H9 (cell line): ENCODE results near the gene PCDHGA9. TPM values are rescaled to one million over a fixed set of nuclear protein-coding genes. Genes with fewer than 3 reads are reported as not detected.

Experiments used
- DNase-seq: peaks from one replicate; pipeline ENCODE4 v3.0.0-alpha.2; 2017
- H2AFZ ChIP-seq: one replicate; pipeline ENCODE4 v1.6.1; 2013; ENCODE audit warnings: mild to moderate bottlenecking, low read length, control low read depth, moderate library complexity
- H2AK5ac ChIP-seq: 2 replicates; pipeline ENCODE4 v1.6.1; 2013; ENCODE audit warnings: low read length, control low read depth, mixed read lengths; ENCODE audit not compliant: insufficient read length
- H2BK120ac ChIP-seq: one replicate; pipeline ENCODE4 v1.6.1; 2013; ENCODE audit warnings: low read depth, mild to moderate bottlenecking, low read length, control low read depth, inconsistent platforms; ENCODE audit not compliant: poor library complexity, severe bottlenecking
- H2BK12ac ChIP-seq: 2 replicates; pipeline ENCODE4 v1.6.1; 2013; ENCODE audit warnings: low read length, control low read depth, mixed read lengths, low read depth; ENCODE audit not compliant: insufficient read length
- H2BK15ac ChIP-seq: 2 replicates; pipeline ENCODE4 v1.6.1; 2013; ENCODE audit warnings: low read depth, low read length, control low read depth
- H2BK20ac ChIP-seq: one replicate; pipeline ENCODE4 v1.6.1; 2013; ENCODE audit warnings: low read depth, mild to moderate bottlenecking, low read length, control low read depth, inconsistent platforms; ENCODE audit not compliant: poor library complexity, severe bottlenecking
- H2BK5ac ChIP-seq: 2 replicates; pipeline ENCODE4 v1.6.1; 2013; ENCODE audit warnings: low read length, control low read depth, mixed read lengths; ENCODE audit not compliant: insufficient read length
- H3K14ac ChIP-seq: 2 replicates; pipeline ENCODE4 v1.6.1; 2013; ENCODE audit warnings: low read length, control low read depth; ENCODE audit not compliant: insufficient read depth
- H3K18ac ChIP-seq: 2 replicates; pipeline ENCODE4 v1.6.1; 2013; ENCODE audit warnings: low read depth, mild to moderate bottlenecking, mixed read lengths, low read length, control low read depth; ENCODE audit not compliant: insufficient read length
- H3K23ac ChIP-seq: 2 replicates; pipeline ENCODE4 v1.6.1; 2013; ENCODE audit warnings: low read length, control low read depth, mixed read lengths, low read depth; ENCODE audit not compliant: insufficient read length
- H3K23me2 ChIP-seq: 2 replicates; pipeline ENCODE4 v1.6.1; 2013; ENCODE audit warnings: low read depth, mild to moderate bottlenecking, mixed read lengths, low read length, control low read depth; ENCODE audit not compliant: insufficient read length, poor library complexity, severe bottlenecking
- H3K27ac ChIP-seq: 2 replicates; pipeline ENCODE4 v1.5.1; 2013; ENCODE audit warnings: low read length, control low read depth, mixed read lengths, low read depth; ENCODE audit not compliant: insufficient read length
- H3K27me3 ChIP-seq: 2 replicates; pipeline ENCODE4 v1.6.1; 2013; ENCODE audit warnings: low read length, control low read depth, inconsistent platforms; ENCODE audit not compliant: insufficient read depth
- H3K4ac ChIP-seq: 2 replicates; pipeline ENCODE4 v1.6.1; 2013; ENCODE audit warnings: low read depth, mild to moderate bottlenecking, control low read depth, inconsistent platforms, low read length, moderate library complexity
- H3K4me1 ChIP-seq: 2 replicates; pipeline ENCODE4 v1.6.1; 2013; ENCODE audit warnings: low read length, control low read depth, inconsistent platforms; ENCODE audit not compliant: insufficient read depth
- H3K4me2 ChIP-seq: 2 replicates; pipeline ENCODE4 v1.6.1; 2013; ENCODE audit warnings: low read length, control low read depth, mixed read lengths; ENCODE audit not compliant: insufficient read length, insufficient read depth
- H3K56ac ChIP-seq: 2 replicates; pipeline ENCODE4 v1.6.1; 2013; ENCODE audit warnings: low read depth, mild to moderate bottlenecking, mixed read lengths, low read length, control low read depth; ENCODE audit not compliant: insufficient read length
- H3K79me1 ChIP-seq: 2 replicates; pipeline ENCODE4 v1.6.1; 2013; ENCODE audit warnings: low read depth, mild to moderate bottlenecking, moderate library complexity, low read length, control low read depth, inconsistent platforms; ENCODE audit not compliant: insufficient read depth, poor library complexity, severe bottlenecking
- H3K79me2 ChIP-seq: 2 replicates; pipeline ENCODE4 v1.6.1; 2013; ENCODE audit warnings: low read length, control low read depth, inconsistent platforms; ENCODE audit not compliant: insufficient read depth
- H3K9ac ChIP-seq: 2 replicates; pipeline ENCODE4 v1.6.1; 2013; ENCODE audit warnings: low read length, control low read depth, mixed read lengths; ENCODE audit not compliant: insufficient read length; ENCODE audit errors: extremely low read depth
- H3K9me3 ChIP-seq: one replicate; pipeline ENCODE4 v1.6.1; 2013; ENCODE audit warnings: low read depth, low read length, inconsistent platforms; ENCODE audit not compliant: control insufficient read depth
- H3T11ph ChIP-seq: one replicate; pipeline ENCODE4 v1.6.1; 2013; ENCODE audit warnings: mild to moderate bottlenecking, low read length, control low read depth, inconsistent platforms
- H4K20me1 ChIP-seq: one replicate; pipeline ENCODE4 v1.6.1; 2013; ENCODE audit not compliant: control insufficient read depth, insufficient read length, insufficient read depth
- H4K5ac ChIP-seq: 2 replicates; pipeline ENCODE4 v1.6.1; 2013; ENCODE audit warnings: low read depth, mild to moderate bottlenecking, mixed read lengths, low read length, control low read depth; ENCODE audit not compliant: insufficient read length
- H4K8ac ChIP-seq: replicated peaks from 2 replicates; pipeline ENCODE4 v1.6.1; 2013; ENCODE audit warnings: low read length, control low read depth, mixed read lengths, low read depth; ENCODE audit not compliant: insufficient read length
- H4K91ac ChIP-seq: 2 replicates; pipeline ENCODE4 v1.6.1; 2013; ENCODE audit warnings: low read depth, mild to moderate bottlenecking, moderate library complexity, mixed read lengths, low read length, control low read depth; ENCODE audit not compliant: insufficient read length
- H3K27ac Mint-ChIP-seq, 3 experiments: 2 replicates in 2 of 3; 3 replicates in 1 of 3; pipeline ENCODE4 v1.8.0; 2020 to 2021; ENCODE audit warnings: mixed read lengths in 3 of 3, mild to moderate bottlenecking in 1 of 3, moderate library complexity in 1 of 3
- H3K27me3 Mint-ChIP-seq: 2 replicates; pipeline ENCODE4 v1.8.0; 2021; ENCODE audit warnings: low read depth, mild to moderate bottlenecking, moderate library complexity, mixed read lengths
- H3K36me3 Mint-ChIP-seq, 3 experiments: 2 replicates in 2 of 3; 3 replicates in 1 of 3; pipeline ENCODE4 v1.8.0; 2020 to 2021; ENCODE audit warnings: low read depth in 3 of 3, mixed read lengths in 3 of 3; ENCODE audit not compliant: insufficient read depth in 1 of 3
- H3K4me1 Mint-ChIP-seq, 2 experiments: 2 replicates each; pipeline ENCODE4 v1.8.0; 2020; ENCODE audit warnings: mixed read lengths in 2 of 2
- H3K4me3 Mint-ChIP-seq, 2 experiments: 2 replicates in 1 of 2; 3 replicates in 1 of 2; pipeline ENCODE4 v1.8.0; 2020 to 2021; ENCODE audit warnings: mild to moderate bottlenecking in 2 of 2, mixed read lengths in 2 of 2, moderate library complexity in 1 of 2
- H3K9me3 Mint-ChIP-seq, 2 experiments: 2 replicates in 1 of 2; 3 replicates in 1 of 2; pipeline ENCODE4 v1.8.0; 2020; ENCODE audit warnings: mild to moderate bottlenecking in 2 of 2, mixed read lengths in 2 of 2, moderate library complexity in 1 of 2
- CTCF ChIP-seq: fragments of 200-600 bp; sonication (generic); conservative IDR thresholded peaks from 3 replicates; pipeline ENCODE4 v1.8.0; 2021; ENCODE audit warnings: antibody characterized with exemption, mild to moderate bottlenecking
- WGBS: extraction: QIAGEN DNeasy Blood & Tissue Kit; methylation state at CpG from one replicate; pipeline ENCODE4 v1.1.7; 2013; ENCODE audit warnings: missing lambda C conversion rate, low lambda C conversion rate, mixed read lengths; ENCODE audit not compliant: insufficient read length; ENCODE audit errors: extremely low coverage; 5-methylcytosine and 5-hydroxymethylcytosine counted together
- total RNA-seq: library from RNA; stranded (reverse); gene quantifications from 2 replicates; pipeline ENCODE4 v1.2.1, GENCODE V29; 2021

PCDHGA9 gene
- total RNA-seq, 1 experiment from 2014 or later = 1.3 TPM

GRCh38 chr5:141441571-141442170, 39.1 kb downstream of the PCDHGA9 start:
- no peak overlapping the region for H2BK120ac ChIP-seq
- no peak for DNase-seq
- H4K8ac ChIP-seq = no peak overlapping the region
- no peak overlapping the region for H3K4me2 ChIP-seq
- no peak overlapping the region for H3K27ac ChIP-seq
- H3K27me3 Mint-ChIP-seq = no peaks in the 10 kb centered on the region
- H2BK5ac ChIP-seq = no peak overlapping the region
- no peak overlapping the region for H2BK12ac ChIP-seq
- no peak overlapping the region for H3K9ac ChIP-seq
- no peaks in the 10 kb centered on the region for H3K23me2 ChIP-seq
- H3K14ac ChIP-seq = no peak overlapping the region
- no peak overlapping the region for H4K5ac ChIP-seq
- H2AFZ ChIP-seq = no peak overlapping the region
- no peaks in the 10 kb centered on the region for H3K79me1 ChIP-seq
- H2BK20ac ChIP-seq = no peak overlapping the region
- H3K4ac ChIP-seq = no peak overlapping the region
- peaks cover 6 to 13% (median 10%) of the 10 kb centered on the region in 3 experiments; a peak in 6 of 7 replicates for H3K36me3 Mint-ChIP-seq
- H3K23ac ChIP-seq = no peak overlapping the region
- H3K27ac Mint-ChIP-seq = no peak overlapping the region
- no peak overlapping the region for H3K18ac ChIP-seq
- peaks cover 2% of the 10 kb centered on the region; the same call in 1 of the 2 replicates for H3K4me1 ChIP-seq
- H3K9me3 ChIP-seq = no peaks in the 10 kb centered on the region
- peaks cover 11 to 14% of the 10 kb centered on the region in 2 experiments; a peak in 3 of 5 replicates for H3K9me3 Mint-ChIP-seq
- H3K79me2 ChIP-seq = no peaks in the 10 kb centered on the region
- H3K56ac ChIP-seq = no peak overlapping the region
- WGBS = no CpG with 5 or more reads among the region's 50 CpGs
- H3K4me3 Mint-ChIP-seq = no peak overlapping the region
- no peak overlapping the region for H4K91ac ChIP-seq
- no peak overlapping the region for H2BK15ac ChIP-seq
- H4K20me1 ChIP-seq = no peaks in the 10 kb centered on the region
- H3K27me3 ChIP-seq = no peaks in the 10 kb centered on the region
- peaks cover 5 to 9% of the 10 kb centered on the region in 2 experiments; a peak in 3 of 4 replicates for H3K4me1 Mint-ChIP-seq
- H2AK5ac ChIP-seq = no peak overlapping the region
- no peak overlapping the region for H3T11ph ChIP-seq
- no peak for TF ChIP-seq CTCF

Other genes with a start within 250 kb of the PCDHGA9 start
- 0.42 and 0.52 TPM in 2 replicates for gene PCDHB7, start 230.1 kb upstream of the PCDHGA9 start, total RNA-seq
- 0.57 and 0.86 TPM in 2 replicates for gene PCDHB8, start 225.0 kb upstream of the PCDHGA9 start, total RNA-seq
- gene PCDHB16, start 220.4 kb upstream of the PCDHGA9 start, total RNA-seq = 6.5 and 8.0 TPM in 2 replicates
- 2.6 and 2.9 TPM in 2 replicates for gene PCDHB9, start 215.6 kb upstream of the PCDHGA9 start, total RNA-seq
- 1.5 and 1.6 TPM in 2 replicates for gene PCDHB10, start 210.4 kb upstream of the PCDHGA9 start, total RNA-seq
- 1.9 and 2.0 TPM in 2 replicates for gene PCDHB11, start 203.2 kb upstream of the PCDHGA9 start, total RNA-seq
- 2.3 and 3.1 TPM in 2 replicates for gene PCDHB12, start 194.1 kb upstream of the PCDHGA9 start, total RNA-seq
- 1.5 and 1.7 TPM in 2 replicates for gene PCDHB13, start 188.9 kb upstream of the PCDHGA9 start, total RNA-seq
- 1.5 and 2.4 TPM in 2 replicates for gene PCDHB14, start 179.4 kb upstream of the PCDHGA9 start, total RNA-seq
- 5.2 and 7.0 TPM in 2 replicates for gene PCDHB15, start 157.4 kb upstream of the PCDHGA9 start, total RNA-seq
- gene SLC25A2, start 98.7 kb upstream of the PCDHGA9 start, total RNA-seq = not detected in 2 replicates
- gene TAF7, start 82.0 kb upstream of the PCDHGA9 start, total RNA-seq = 90.3 TPM in 2 replicates
- 0.63 and 0.72 TPM in 2 replicates for gene PCDHGA1, start 72.3 kb upstream of the PCDHGA9 start, total RNA-seq
- 0.90 and 1.1 TPM in 2 replicates for gene PCDHGA2, start 64.0 kb upstream of the PCDHGA9 start, total RNA-seq
- 0.88 and 0.94 TPM in 2 replicates for gene PCDHGA3, start 58.9 kb upstream of the PCDHGA9 start, total RNA-seq
- gene PCDHGB1, start 52.7 kb upstream of the PCDHGA9 start, total RNA-seq = 5.0 and 5.2 TPM in 2 replicates
- 2.3 and 2.6 TPM in 2 replicates for gene PCDHGA4, start 47.8 kb upstream of the PCDHGA9 start, total RNA-seq
- 3.2 and 3.8 TPM in 2 replicates for gene PCDHGB2, start 42.8 kb upstream of the PCDHGA9 start, total RNA-seq
- gene PCDHGA5, start 38.6 kb upstream of the PCDHGA9 start, total RNA-seq = 1.1 and 1.3 TPM in 2 replicates
- gene PCDHGB3, start 32.5 kb upstream of the PCDHGA9 start, total RNA-seq = 1.6 and 1.7 TPM in 2 replicates
- 1.5 and 1.7 TPM in 2 replicates for gene PCDHGA6, start 28.9 kb upstream of the PCDHGA9 start, total RNA-seq
- 0.83 and 0.88 TPM in 2 replicates for gene PCDHGA7, start 20.0 kb upstream of the PCDHGA9 start, total RNA-seq
- 3.8 and 4.2 TPM in 2 replicates for gene PCDHGB4, start 15.1 kb upstream of the PCDHGA9 start, total RNA-seq
- gene PCDHGA8, start 10.1 kb upstream of the PCDHGA9 start, total RNA-seq = 0.90 and 1.0 TPM in 2 replicates
- 3.6 and 3.8 TPM in 2 replicates for gene PCDHGB5, start 4.8 kb upstream of the PCDHGA9 start, total RNA-seq
- gene PCDHGB6, start 5.2 kb downstream of the PCDHGA9 start, total RNA-seq = 5.5 and 6.0 TPM in 2 replicates
- 12.5 and 15.1 TPM in 2 replicates for gene PCDHGA10, start 10.2 kb downstream of the PCDHGA9 start, total RNA-seq
- gene PCDHGB7, start 14.9 kb downstream of the PCDHGA9 start, total RNA-seq = 6.8 and 7.7 TPM in 2 replicates
- gene PCDHGA11, start 18.3 kb downstream of the PCDHGA9 start, total RNA-seq = 2.6 and 2.7 TPM in 2 replicates
- gene PCDHGA12, start 27.7 kb downstream of the PCDHGA9 start, total RNA-seq = 1.3 and 1.4 TPM in 2 replicates
- 19.8 and 22.6 TPM in 2 replicates for gene PCDHGC3, start 73.2 kb downstream of the PCDHGA9 start, total RNA-seq
- gene PCDHGC4, start 82.3 kb downstream of the PCDHGA9 start, total RNA-seq = 4.0 and 4.3 TPM in 2 replicates
- gene PCDHGC5, start 86.3 kb downstream of the PCDHGA9 start, total RNA-seq = 0.57 and 0.66 TPM in 2 replicates
- gene DIAPH1, start 216.2 kb downstream of the PCDHGA9 start, total RNA-seq = 117 and 123 TPM in 2 replicates
- 98.3 and 98.5 TPM in 2 replicates for gene HDAC3, start 234.1 kb downstream of the PCDHGA9 start, total RNA-seq
- 9.8 and 11.1 TPM in 2 replicates for gene RELL2, start 234.2 kb downstream of the PCDHGA9 start, total RNA-seq
- gene FCHSD1, start 248.6 kb downstream of the PCDHGA9 start, total RNA-seq = 23.1 and 23.4 TPM in 2 replicates